ENCODE data around the gene DHRS1.

DHRS1 gene

GRCh38 chr14:24325963-24326362, 26.4 kb upstream of the DHRS1 start:
- no peak for TF ChIP-seq CTCF (IDR thresholded peaks at IDR 0.05; ENCODE audit: low read depth, low read length)
- H3K4me3 ChIP-seq (ENCODE audit: low read depth, low read length): no peak overlapping the region

GRCh38 chr14:24325041-24325530, 25.5 kb upstream of the DHRS1 start:
- no peak for TF ChIP-seq CTCF (IDR thresholded peaks at IDR 0.05; ENCODE audit: low read depth, low read length)
- no peak overlapping the region for H3K4me3 ChIP-seq (ENCODE audit: low read depth, low read length)

GRCh38 chr14:24324024-24324423, 24.4 kb upstream of the DHRS1 start:
- H3K4me3 ChIP-seq (ENCODE audit: low read depth, low read length): no peak overlapping the region
- TF ChIP-seq CTCF (IDR thresholded peaks at IDR 0.05; ENCODE audit: low read depth, low read length): no peak

GRCh38 chr14:24323341-24323740, 23.8 kb upstream of the DHRS1 start:
- no peak overlapping the region for H3K4me3 ChIP-seq (ENCODE audit: low read depth, low read length)
- no peak for TF ChIP-seq CTCF (IDR thresholded peaks at IDR 0.05; ENCODE audit: low read depth, low read length)

- no peak overlapping the region for H3K4me3 ChIP-seq (ENCODE audit: low read depth, low read length)
- TF ChIP-seq CTCF (IDR thresholded peaks at IDR 0.05; ENCODE audit: low read depth, low read length): no peak
Measured at GRCh38 chr14:24322672-24323071, 23.1 kb upstream of the DHRS1 start.

GRCh38 chr14:24321212-24321975, 21.8 kb upstream of the DHRS1 start:
- no peak for TF ChIP-seq CTCF (IDR thresholded peaks at IDR 0.05; ENCODE audit: low read depth, low read length)
- no peak overlapping the region for H3K4me3 ChIP-seq (ENCODE audit: low read depth, low read length)

- TF ChIP-seq CTCF (IDR thresholded peaks at IDR 0.05; ENCODE audit: low read depth, low read length): no peak
Measured at GRCh38 chr14:24317141-24317928, 17.8 kb upstream of the DHRS1 start.

More at GRCh38 chr14:24317141-24317928, 17.8 kb upstream of the DHRS1 start:
- H3K4me3 ChIP-seq (ENCODE audit: low read depth, low read length): no peak overlapping the region
